CD8-positive, alpha-beta memory T cell (primary cell): ENCODE data around the gene GRM4. TPM values are rescaled to one million over a fixed set of nuclear protein-coding genes. Genes with fewer than 3 reads are reported as not detected.
A peak's percentile ranks its signal among the peaks of the same experiment; 100 is the strongest.

Experiments
- CTCF ChIA-PET: fragments of 350-600 bp; sonication (Branson Sonifier 250); formaldehyde crosslinking; loops from one replicate; lab custom pipeline; 2021; ENCODE audit warnings: antibody characterized with exemption; lab: Charles Lee
- POLR2A ChIA-PET: fragments of 350-600 bp; sonication (Branson Sonifier 250); formaldehyde crosslinking; loops from one replicate; lab custom pipeline; 2021; ENCODE audit warnings: antibody characterized with exemption; lab: Charles Lee
- DNase-seq, 5 donors: peaks; one replicate each; pipeline versions ENCODE4 v3.0.0 to v3.0.0-alpha.2; 2020 to 2022; ENCODE audit warnings: mixed read lengths in 1 of 5
- H3K27ac ChIP-seq: one replicate; pipeline ENCODE4 v1.7.0; 2013; ENCODE audit warnings: low read depth, mild to moderate bottlenecking, low read length, moderate library complexity
- H3K27me3 ChIP-seq: 2 replicates; pipeline ENCODE4 v1.7.0; 2013; ENCODE audit warnings: low read length, mild to moderate bottlenecking; ENCODE audit not compliant: insufficient read depth, poor library complexity, severe bottlenecking
- H3K36me3 ChIP-seq: 2 replicates; pipeline ENCODE4 v1.7.0; 2013; ENCODE audit warnings: mild to moderate bottlenecking, low read length, moderate library complexity; ENCODE audit not compliant: insufficient read depth
- H3K4me1 ChIP-seq: 2 replicates; pipeline ENCODE4 v1.7.0; 2013; ENCODE audit warnings: mild to moderate bottlenecking, low read length, moderate library complexity; ENCODE audit not compliant: insufficient read depth
- H3K4me3 ChIP-seq: 2 replicates; pipeline ENCODE4 v1.7.0; 2013; ENCODE audit warnings: mild to moderate bottlenecking, low read length
- H3K9me3 ChIP-seq: 2 replicates; pipeline ENCODE4 v1.7.0; 2013; ENCODE audit warnings: mild to moderate bottlenecking, low read length
- H3K27ac Mint-ChIP-seq, 8 donors: one replicate each; pipeline ENCODE4 v1.8.0; 2020 to 2021; ENCODE audit warnings: mixed read lengths in 8 of 8, mild to moderate bottlenecking in 6 of 8, inconsistent platforms in 3 of 8, moderate library complexity in 3 of 8
- H3K27me3 Mint-ChIP-seq, 2 donors: one replicate each; pipeline ENCODE4 v1.8.0; 2020 to 2021; ENCODE audit warnings: mixed read lengths in 2 of 2, mild to moderate bottlenecking in 1 of 2, moderate library complexity in 1 of 2
- H3K36me3 Mint-ChIP-seq, 3 donors: one replicate each; pipeline ENCODE4 v1.8.0; 2020 to 2021; ENCODE audit warnings: mixed read lengths in 3 of 3, inconsistent platforms in 1 of 3, mild to moderate bottlenecking in 1 of 3
- H3K4me1 Mint-ChIP-seq, 3 donors: one replicate each; pipeline ENCODE4 v1.8.0; 2020 to 2021; ENCODE audit warnings: mixed read lengths in 3 of 3, inconsistent platforms in 1 of 3, mild to moderate bottlenecking in 1 of 3
- H3K4me3 Mint-ChIP-seq, 7 donors: one replicate each; pipeline ENCODE4 v1.8.0; 2020 to 2021; ENCODE audit warnings: mixed read lengths in 7 of 7, mild to moderate bottlenecking in 6 of 7, moderate library complexity in 4 of 7, inconsistent platforms in 2 of 7
- H3K9me3 Mint-ChIP-seq, 5 donors: one replicate each; pipeline ENCODE4 v1.8.0; 2020 to 2022; ENCODE audit warnings: mixed read lengths in 5 of 5, mild to moderate bottlenecking in 3 of 5, moderate library complexity in 2 of 5, inconsistent platforms in 1 of 5
- polyA plus RNA-seq: library from polyadenylated mRNA; unstranded; fragments of 300-500 nt; fragmentation: Illumina TruSeq; gene quantifications from one replicate; pipeline ENCODE4 v1.2.3, GENCODE V29; 2021
- total RNA-seq, 2 experiments: library from RNA; stranded (reverse); gene quantifications; one replicate each; pipeline ENCODE4 v1.2.3, GENCODE V29; 2021

GRM4 gene
- total and polyA plus RNA-seq, 3 experiments from 2014 or later: 0.03 TPM; not detected in 2

DNA sequence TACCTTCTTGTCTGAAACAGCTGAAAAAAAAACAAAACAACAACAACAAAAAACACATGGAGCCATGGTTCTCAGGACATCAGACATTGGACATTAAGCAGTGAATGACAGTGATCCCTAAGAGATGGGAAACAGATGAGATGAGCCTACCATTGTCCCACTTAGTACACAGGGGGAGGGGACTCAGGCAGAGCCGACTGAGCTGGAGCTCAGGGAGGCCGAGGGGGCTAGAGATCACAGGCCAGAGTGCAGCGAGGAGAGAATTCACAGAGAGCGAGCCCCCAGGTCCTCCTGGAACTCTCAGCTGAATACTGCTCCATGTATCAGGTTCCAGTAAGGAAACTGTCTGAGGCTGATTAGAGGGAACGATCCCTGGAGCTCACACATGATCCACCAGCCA lies 134.6 kb downstream of the GRM4 start:
- Histone ChIP-seq H3K36me3 (no peaks in the 10 kb centered on the region), H3K27me3 (no peaks in the 10 kb centered on the region), H3K9me3 (no peaks in the 10 kb centered on the region), H3K4me1 (no peaks in the 10 kb centered on the region), H3K4me3 (no peak overlapping the region), H3K27ac (no peak overlapping the region)
- peak in 1 of 5 donors; percentile 3 for DNase-seq
- Mint-ChIP-seq H3K27me3 (peaks cover 11 to 32% of the 10 kb centered on the region in 2 donors), H3K9me3 (peaks cover 0 to 2% (median 0%) of the 10 kb centered on the region in 5 donors), H3K4me3 (no peak overlapping the region), H3K4me1 (no peaks in the 10 kb centered on the region), H3K36me3 (no peaks in the 10 kb centered on the region), H3K27ac (no peak overlapping the region)
- ChIA-PET POLR2A (no interaction called here), CTCF (no interaction called here)

DNA sequence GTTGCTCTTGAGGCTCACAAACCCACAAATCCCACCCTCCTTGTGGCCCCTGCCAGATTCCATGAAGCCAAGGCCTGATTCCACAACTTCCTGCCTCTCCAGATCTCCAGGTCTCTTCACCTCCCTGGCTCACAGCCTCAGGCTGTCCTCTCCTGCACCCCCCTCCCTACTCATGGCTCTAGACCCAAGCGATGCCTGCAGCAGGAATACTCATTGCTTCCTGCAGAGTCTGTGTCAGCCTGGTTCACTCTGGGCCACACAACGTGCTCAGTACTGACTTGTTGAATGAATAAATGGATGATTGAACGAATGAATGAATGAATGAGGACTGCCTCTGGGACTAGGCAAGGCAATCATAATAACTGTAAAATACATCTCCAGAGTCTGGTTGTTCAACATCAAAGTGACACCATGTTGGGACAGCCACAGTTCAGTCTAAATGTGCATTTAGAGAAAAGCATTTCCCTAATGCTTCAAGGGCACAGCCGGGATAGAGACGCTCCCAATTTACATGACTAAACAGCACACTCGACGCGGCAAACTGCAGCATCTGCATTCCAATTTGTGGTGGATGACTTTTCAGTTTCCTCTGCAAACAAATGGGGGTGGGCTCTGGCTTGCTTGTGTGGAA lies 139.9 kb downstream of the GRM4 start:
- no peak overlapping the region for H3K4me3 ChIP-seq
- H3K4me1 ChIP-seq: no peaks in the 10 kb centered on the region
- H3K9me3 Mint-ChIP-seq: peaks cover 0 to 4% (median 0%) of the 10 kb centered on the region in 5 donors
- H3K9me3 ChIP-seq: no peaks in the 10 kb centered on the region
- DNase-seq: peak in 1 of 5 donors; percentile 19
- no peaks in the 10 kb centered on the region for H3K36me3 ChIP-seq
- H3K27me3 Mint-ChIP-seq: peaks cover 17 to 32% of the 10 kb centered on the region in 2 donors
- no peak overlapping the region for H3K27ac ChIP-seq
- no peaks in the 10 kb centered on the region for H3K36me3 Mint-ChIP-seq
- H3K4me3 Mint-ChIP-seq: no peak overlapping the region
- H3K27ac Mint-ChIP-seq: peak overlapping the region in 1 of 8 donors; percentile 52
- no peaks in the 10 kb centered on the region for H3K4me1 Mint-ChIP-seq
- ChIA-PET POLR2A (no interaction called here), CTCF (no interaction called here)
- peaks cover 5% of the 10 kb centered on the region for H3K27me3 ChIP-seq

DNA sequence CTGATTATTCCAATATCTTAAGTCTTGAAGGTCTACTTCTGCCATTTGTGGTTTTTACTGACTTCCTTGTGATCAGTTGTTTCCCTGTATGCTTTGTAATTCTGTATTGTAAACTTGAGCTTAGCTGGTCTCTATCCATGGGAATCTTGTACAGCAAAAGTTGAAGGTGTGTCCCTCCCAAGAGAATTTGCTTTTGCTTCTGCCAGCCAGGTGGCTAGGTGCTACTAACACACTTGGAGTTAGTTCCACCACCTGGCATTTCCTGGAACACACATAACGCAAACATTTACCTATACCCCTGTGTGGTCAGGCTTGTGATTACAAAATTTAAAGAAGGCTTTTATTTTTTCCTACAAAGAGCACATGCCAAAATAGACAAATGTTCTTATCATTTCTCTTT lies 141.2 kb downstream of the GRM4 start:
- H3K9me3 Mint-ChIP-seq: peaks cover 0 to 3% (median 0%) of the 10 kb centered on the region in 5 donors

DNA sequence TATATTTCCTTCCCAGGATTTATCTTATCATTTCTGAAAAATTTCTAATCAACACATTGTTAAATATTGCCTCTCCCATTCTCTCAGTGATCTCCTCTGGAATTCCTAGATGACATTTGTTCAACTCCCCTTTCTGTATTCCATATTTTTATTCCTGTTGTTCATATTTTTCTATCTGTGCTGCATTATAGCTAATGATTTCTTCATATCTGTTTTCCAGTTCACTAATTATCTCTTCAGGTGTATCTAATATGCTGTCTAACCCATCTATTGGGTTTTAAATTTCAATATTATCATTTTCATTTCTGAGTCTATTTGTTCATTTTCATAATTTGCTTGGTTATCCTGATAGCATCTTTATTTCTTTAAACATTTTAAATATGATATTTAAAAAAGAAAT lies 141.9 kb downstream of the GRM4 start:
- CTCF ChIA-PET: no interaction called here

More for the DNA sequence above, 141.2 kb downstream of the GRM4 start:
- no peak overlapping the region for H3K27ac ChIP-seq
- H3K4me3 ChIP-seq: no peak overlapping the region
- peaks cover 5% of the 10 kb centered on the region for H3K27me3 ChIP-seq
- H3K27me3 Mint-ChIP-seq: peaks cover 21 to 22% of the 10 kb centered on the region in 2 donors
- no peak overlapping the region for H3K27ac Mint-ChIP-seq
- DNase-seq: peak in 1 of 5 donors; percentile 3
- no peaks in the 10 kb centered on the region for H3K36me3 Mint-ChIP-seq
- no peaks in the 10 kb centered on the region for H3K36me3 ChIP-seq
- no peaks in the 10 kb centered on the region for H3K4me1 Mint-ChIP-seq
- no peaks in the 10 kb centered on the region for H3K9me3 ChIP-seq
- ChIA-PET POLR2A (no interaction called here), CTCF (no interaction called here)
- no peak overlapping the region for H3K4me3 Mint-ChIP-seq
- H3K4me1 ChIP-seq: no peaks in the 10 kb centered on the region

DNA sequence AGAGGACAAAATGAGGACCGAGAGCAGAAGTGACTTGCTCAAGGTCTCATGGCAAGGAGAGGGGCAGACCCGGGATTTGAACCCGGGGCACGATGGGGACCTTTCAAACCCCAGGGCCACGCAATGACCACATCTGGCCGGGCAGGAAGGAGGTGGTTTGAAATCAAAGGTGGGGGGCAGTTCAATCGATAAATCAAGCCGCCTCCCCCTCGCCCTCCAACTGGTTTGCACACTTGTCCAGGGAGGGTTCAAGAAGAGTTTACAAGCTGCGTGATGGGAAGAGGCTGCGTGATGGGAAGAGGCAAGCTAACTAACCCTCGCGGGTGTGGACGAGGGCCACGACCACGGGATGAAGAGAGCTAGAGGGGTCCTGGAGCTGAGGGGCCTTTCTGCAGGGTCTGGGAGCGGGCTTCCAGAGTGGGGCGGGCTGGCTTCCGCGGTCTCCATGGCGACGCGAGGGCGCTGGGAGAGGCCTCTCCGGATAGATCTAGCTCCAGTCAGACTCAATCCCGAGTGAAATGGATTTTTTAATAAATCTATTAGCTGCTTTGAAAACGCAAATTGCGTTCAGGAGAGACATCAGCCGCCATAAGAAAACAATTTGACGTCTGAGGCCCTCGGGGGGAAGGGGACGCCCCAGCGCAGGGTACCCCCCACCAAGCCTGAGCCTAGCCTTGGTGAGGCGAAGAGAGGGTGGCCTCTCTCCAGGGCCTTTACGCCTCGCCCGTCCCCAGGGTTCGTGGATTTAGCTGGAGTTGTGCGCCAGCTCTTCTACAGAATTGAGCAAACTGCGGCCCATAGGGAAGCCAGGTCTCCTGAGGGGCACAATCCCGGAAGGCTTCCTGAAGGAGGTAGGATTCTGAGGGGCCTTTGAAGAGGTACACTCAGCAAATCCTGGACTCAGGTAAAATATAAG lies 143.9 kb downstream of the GRM4 start:
- H3K4me3 ChIP-seq: no peak overlapping the region
- Mint-ChIP-seq H3K27me3 (peaks cover 2 to 17% of the 10 kb centered on the region in 2 donors), H3K27ac (peak overlapping the region in 2 of 8 donors; percentile 56 to 83), H3K4me1 (no peaks in the 10 kb centered on the region), H3K9me3 (peaks cover 0 to 7% (median 4%) of the 10 kb centered on the region in 5 donors), H3K36me3 (peaks cover 0 to 9% (median 2%) of the 10 kb centered on the region in 3 donors), H3K4me3 (no peak overlapping the region)
- H3K27ac ChIP-seq: no peak overlapping the region
- H3K36me3 ChIP-seq: no peaks in the 10 kb centered on the region
- DNase-seq: peak in 1 of 5 donors; percentile 37
- peaks cover 5% of the 10 kb centered on the region for H3K27me3 ChIP-seq
- no peaks in the 10 kb centered on the region for H3K9me3 ChIP-seq
- no peaks in the 10 kb centered on the region for H3K4me1 ChIP-seq
- POLR2A ChIA-PET: no interaction called here
- CTCF ChIA-PET: no interaction called here

More for the DNA sequence above, 141.9 kb downstream of the GRM4 start:
- Mint-ChIP-seq H3K27me3 (peaks cover 18 to 22% of the 10 kb centered on the region in 2 donors), H3K36me3 (no peaks in the 10 kb centered on the region), H3K9me3 (peaks cover 0 to 2% (median 0%) of the 10 kb centered on the region in 5 donors), H3K27ac (no peak overlapping the region), H3K4me3 (no peak overlapping the region), H3K4me1 (no peaks in the 10 kb centered on the region)
- H3K9me3 ChIP-seq: no peaks in the 10 kb centered on the region
- POLR2A ChIA-PET: no interaction called here
- no peaks in the 10 kb centered on the region for H3K4me1 ChIP-seq
- no peaks in the 10 kb centered on the region for H3K36me3 ChIP-seq
- no peak overlapping the region for H3K4me3 ChIP-seq
- DNase-seq: no peak
- no peak overlapping the region for H3K27ac ChIP-seq
- H3K27me3 ChIP-seq: peaks cover 5% of the 10 kb centered on the region

DNA sequence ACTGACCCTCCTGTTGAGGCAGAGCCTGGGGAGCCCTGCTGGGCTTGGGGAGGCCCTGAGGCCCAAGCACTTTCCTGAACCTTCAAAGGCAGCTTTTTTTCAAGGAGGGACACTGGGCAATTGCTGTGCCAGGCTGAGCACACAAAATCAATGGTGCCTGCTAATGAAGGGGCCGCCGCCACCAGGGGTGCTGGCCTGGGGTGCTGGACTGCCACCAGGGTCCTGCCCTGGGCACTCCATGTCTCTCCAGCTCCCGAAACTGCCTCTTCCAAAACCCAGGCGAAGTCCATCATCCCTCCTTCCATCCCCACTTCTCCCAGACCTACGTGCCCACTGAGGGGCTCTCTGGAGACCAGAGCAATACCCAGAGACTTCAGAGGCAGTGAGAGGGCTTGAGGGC lies 145.6 kb downstream of the GRM4 start:
- peaks cover 9 to 15% of the 10 kb centered on the region in 2 donors for H3K27me3 Mint-ChIP-seq
- Histone ChIP-seq H3K4me3 (no peak overlapping the region), H3K36me3 (no peaks in the 10 kb centered on the region), H3K9me3 (no peaks in the 10 kb centered on the region), H3K27ac (no peak overlapping the region), H3K27me3 (peaks cover 5% of the 10 kb centered on the region), H3K4me1 (no peaks in the 10 kb centered on the region)
- peaks cover 0 to 13% (median 2%) of the 10 kb centered on the region in 3 donors for H3K36me3 Mint-ChIP-seq
- H3K4me1 Mint-ChIP-seq: no peaks in the 10 kb centered on the region
- no peak overlapping the region for H3K4me3 Mint-ChIP-seq
- peaks cover 0 to 10% (median 7%) of the 10 kb centered on the region in 5 donors for H3K9me3 Mint-ChIP-seq
- DNase-seq: peak in 1 of 5 donors; percentile 33
- ChIA-PET POLR2A (no interaction called here), CTCF (interaction anchor here (1.0 kb wide), 1 partner anchor 11 kb away, joined by 3 read pairs; no protein-coding TSS in a partner anchor)
- no peak overlapping the region for H3K27ac Mint-ChIP-seq

DNA sequence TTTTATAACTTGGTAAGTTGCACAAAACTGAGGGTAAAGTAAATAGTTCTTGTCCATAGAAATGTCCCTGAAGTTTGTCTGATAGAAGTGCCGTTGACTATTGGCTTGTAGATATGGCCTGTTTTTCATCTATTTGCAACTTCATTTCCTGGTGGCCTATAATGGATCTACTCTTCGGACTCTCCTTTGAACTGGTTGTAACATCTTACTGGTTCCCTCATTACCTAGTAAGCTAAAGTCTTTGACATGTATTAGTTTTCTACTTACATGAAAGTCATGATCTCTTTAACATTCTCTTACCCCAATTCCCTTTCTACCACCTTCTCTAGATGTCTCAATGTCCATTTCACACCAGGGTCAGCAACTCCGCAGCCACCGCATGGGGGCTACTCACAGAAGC lies 146.3 kb downstream of the GRM4 start:
- Mint-ChIP-seq H3K27ac (no peak overlapping the region), H3K36me3 (peaks cover 0 to 13% (median 2%) of the 10 kb centered on the region in 3 donors), H3K27me3 (peaks cover 10 to 15% of the 10 kb centered on the region in 2 donors), H3K4me1 (no peaks in the 10 kb centered on the region), H3K4me3 (no peak overlapping the region), H3K9me3 (peaks cover 0 to 10% (median 7%) of the 10 kb centered on the region in 5 donors)
- H3K4me1 ChIP-seq: no peaks in the 10 kb centered on the region
- CTCF ChIA-PET: interaction anchor here (1.0 to 1.2 kb wide), 2 partner anchors 10 to 11 kb away, joined by 3 to 5 read pairs; no protein-coding TSS in a partner anchor
- no peaks in the 10 kb centered on the region for H3K9me3 ChIP-seq
- POLR2A ChIA-PET: no interaction called here
- no peak overlapping the region for H3K4me3 ChIP-seq
- H3K27ac ChIP-seq: no peak overlapping the region
- peaks cover 5% of the 10 kb centered on the region for H3K27me3 ChIP-seq
- no peaks in the 10 kb centered on the region for H3K36me3 ChIP-seq
- no peak for DNase-seq
